SK-N-SH (cell line): ENCODE measurements around the gene RASSF9. TPM values are rescaled to one million over a fixed set of nuclear protein-coding genes. Genes with fewer than 3 reads are reported as not detected.

Source experiments
- CTCF ChIA-PET: fragments of 300-600, 350-600 bp; formaldehyde crosslinking; extraction: SDS; loops from one replicate; lab custom pipeline; 2021; lab: Yijun Ruan, JAX
- POLR2A ChIA-PET: fragments of 350-600 bp; sonication (Branson Sonifier 250); formaldehyde crosslinking; extraction: SDS; loops from one replicate; lab custom pipeline; 2020; ENCODE audit warnings: antibody characterized with exemption, inconsistent platforms; lab: Yijun Ruan, JAX
- DNase-seq: peaks from one replicate; pipeline ENCODE4 v3.0.0; 2012
- H2AFZ ChIP-seq: fragments of 200-600 bp; sonication (generic); 2 replicates; pipeline ENCODE4 v1.8.1; 2016; ENCODE audit warnings: antibody characterized with exemption, mild to moderate bottlenecking, low read depth
- H3F3A ChIP-seq: fragments of 200-600 bp; sonication (generic); replicated peaks from 2 replicates; pipeline ENCODE3; 2016; ENCODE audit warnings: antibody characterized with exemption, mild to moderate bottlenecking; ENCODE audit not compliant: insufficient read depth
- H3K27ac ChIP-seq, 2 experiments: fragments of 200-500 bp in 1 of 2; fragments of 200-600 bp in 1 of 2; sonication (Bioruptor generic) in 1 of 2; sonication (generic), shearing (Covaris generic) in 1 of 2; 2 replicates each; pipeline versions ENCODE4 v1.5.1 to v1.6.1; 2014 to 2016; ENCODE audit warnings: low read depth in 2 of 2, inconsistent platforms in 1 of 2, low read length in 1 of 2, mild to moderate bottlenecking in 1 of 2, mixed read lengths in 1 of 2
- H3K27me3 ChIP-seq: fragments of 200-600 bp; sonication (generic), shearing (Covaris generic); 2 replicates; pipeline ENCODE4 v1.6.1; 2016; ENCODE audit warnings: mixed run types; ENCODE audit not compliant: insufficient read depth
- H3K36me3 ChIP-seq, 2 experiments: fragments of 200-500 bp in 1 of 2; fragments of 200-600 bp in 1 of 2; sonication (Bioruptor generic) in 1 of 2; sonication (generic) in 1 of 2; replicated peaks in 1 of 2; 2 replicates each; pipeline versions ENCODE3 to v1.5.1; 2014 to 2016; ENCODE audit warnings: low read length in 1 of 2, mild to moderate bottlenecking in 1 of 2; ENCODE audit not compliant: insufficient read depth in 2 of 2, control insufficient read depth in 1 of 2
- H3K4me1 ChIP-seq, 2 experiments: fragments of 200-500 bp in 1 of 2; fragments of 200-600 bp in 1 of 2; sonication (Bioruptor generic) in 1 of 2; sonication (generic), shearing (Covaris generic) in 1 of 2; 2 replicates each; pipeline versions ENCODE4 v1.5.1 to v1.6.1; 2014 to 2016; ENCODE audit warnings: low read depth in 1 of 2, low read length in 1 of 2, mixed run types in 1 of 2; ENCODE audit not compliant: insufficient read depth in 2 of 2, control insufficient read depth in 1 of 2
- H3K4me2 ChIP-seq: fragments of 200-600 bp; sonication (generic), shearing (Covaris generic); 2 replicates; pipeline ENCODE4 v1.6.1; 2017; ENCODE audit warnings: mixed run types
- H3K4me3 ChIP-seq, 2 experiments: fragments of 200-500 bp in 1 of 2; fragments of 200-600 bp in 1 of 2; sonication (Bioruptor generic) in 1 of 2; sonication (generic), shearing (Covaris generic) in 1 of 2; 2 replicates each; pipeline versions ENCODE4 v1.5.1 to v1.8.1; 2014 to 2016; ENCODE audit warnings: low read depth in 2 of 2, inconsistent platforms in 1 of 2, low read length in 1 of 2, mild to moderate bottlenecking in 1 of 2, mixed read lengths in 1 of 2, moderate library complexity in 1 of 2
- H3K79me2 ChIP-seq: fragments of 200-600 bp; sonication (generic); 2 replicates; pipeline ENCODE4 v1.8.1; 2017; ENCODE audit warnings: mild to moderate bottlenecking; ENCODE audit not compliant: insufficient read depth
- H3K9ac ChIP-seq: fragments of 200-600 bp; sonication (generic); 2 replicates; pipeline ENCODE4 v1.6.1; 2017; ENCODE audit warnings: mixed run types
- H3K9me2 ChIP-seq: fragments of 200-600 bp; sonication (generic); 2 replicates; pipeline ENCODE4 v1.6.1; 2017; ENCODE audit warnings: mixed run types
- H3K9me3 ChIP-seq: fragments of 200-600 bp; sonication (generic); 2 replicates; pipeline ENCODE4 v1.6.1; 2017; ENCODE audit warnings: mixed run types, mild to moderate bottlenecking, moderate library complexity
- H4K20me1 ChIP-seq: fragments of 200-600 bp; sonication (generic); 2 replicates; pipeline ENCODE4 v1.6.1; 2017; ENCODE audit warnings: mild to moderate bottlenecking, mixed run types; ENCODE audit not compliant: insufficient read depth
- ELF1 ChIP-seq: IDR thresholded peaks from 2 replicates; pipeline ENCODE4 v1.4.0; 2012
- FOSL2 ChIP-seq: IDR thresholded peaks from 2 replicates; pipeline ENCODE4 v1.4.0; 2012; ENCODE audit warnings: low read depth, mild to moderate bottlenecking, moderate library complexity, borderline replicate concordance
- GABPA ChIP-seq: IDR thresholded peaks from 2 replicates; pipeline ENCODE4 v1.4.0; 2012; ENCODE audit warnings: low read depth, mild to moderate bottlenecking
- GATA2 ChIP-seq: sonication (generic); formaldehyde crosslinking; IDR thresholded peaks from 2 replicates; pipeline ENCODE4 v1.5.0; 2020; ENCODE audit warnings: mild to moderate bottlenecking, missing genetic modification reagents
- MAX ChIP-seq: IDR thresholded peaks from 2 replicates; pipeline ENCODE4 v1.4.0; 2012; ENCODE audit warnings: low read depth
- MEF2A ChIP-seq: IDR thresholded peaks from 2 replicates; pipeline ENCODE4 v1.4.0; 2012; ENCODE audit warnings: low read depth, borderline replicate concordance
- MXI1 ChIP-seq: IDR thresholded peaks from 2 replicates; pipeline ENCODE4 v1.6.1; 2012; ENCODE audit warnings: mild to moderate bottlenecking, low read depth, low read length, improper control_type of control experiment
- NFIC ChIP-seq: IDR thresholded peaks from 2 replicates; pipeline ENCODE4 v1.4.0; 2012; ENCODE audit warnings: borderline replicate concordance
- POLR2AphosphoS5 ChIP-seq: IDR thresholded peaks from 2 replicates; pipeline ENCODE4 v1.6.1; 2012; ENCODE audit warnings: low read depth, low read length
- RCOR1 ChIP-seq: fragments of 150-350 bp; IDR thresholded peaks from 2 replicates; pipeline ENCODE4 v1.6.1; 2017; ENCODE audit warnings: antibody characterized with exemption, low read length
- RFX5 ChIP-seq: IDR thresholded peaks from 2 replicates; pipeline ENCODE4 v1.6.1; 2012; ENCODE audit warnings: mild to moderate bottlenecking, improper control_type of control experiment, low read length
- SIN3A ChIP-seq: IDR thresholded peaks from 2 replicates; pipeline ENCODE4 v1.6.1; 2012; ENCODE audit warnings: low read depth, mild to moderate bottlenecking, low read length, moderate library complexity, borderline replicate concordance
- SMC3 ChIP-seq: IDR thresholded peaks from 2 replicates; pipeline ENCODE4 v1.6.1; 2012; ENCODE audit warnings: low read depth, low read length, improper control_type of control experiment
- TCF12 ChIP-seq: IDR thresholded peaks from 2 replicates; pipeline ENCODE4 v1.4.0; 2012
- TEAD4 ChIP-seq: IDR thresholded peaks from 2 replicates; pipeline ENCODE4 v1.4.0; 2012; ENCODE audit warnings: mild to moderate bottlenecking, borderline replicate concordance; ENCODE audit not compliant: insufficient read depth
- YY1 ChIP-seq: IDR thresholded peaks from 2 replicates; pipeline ENCODE4 v1.4.0; 2012; ENCODE audit warnings: low read depth, mild to moderate bottlenecking
- polyA plus RNA-seq, 3 experiments: library from polyadenylated mRNA; depleted of rRNA; stranded (reverse); fragments of >200 nt; gene quantifications; 2 replicates each; pipeline ENCODE4 v1.2.3, GENCODE V29; 2012
- TF ChIP-seq, protein P1 (sequence below): IDR thresholded peaks from 2 replicates; pipeline ENCODE4 v1.4.0; 2012; ENCODE audit warnings: low read depth, borderline replicate concordance
- TF ChIP-seq, protein P2 (sequence below): IDR thresholded peaks from 2 replicates; pipeline ENCODE4 v1.4.0; 2012; ENCODE audit warnings: low read depth, borderline replicate concordance
- TF ChIP-seq, protein P3 (sequence below): IDR thresholded peaks from 2 replicates; pipeline ENCODE4; 2012

RASSF9 gene
- polyA plus RNA-seq, 1 of the 3 experiments (the other 2 are of a cell fraction) = 0.21 TPM

DNA sequence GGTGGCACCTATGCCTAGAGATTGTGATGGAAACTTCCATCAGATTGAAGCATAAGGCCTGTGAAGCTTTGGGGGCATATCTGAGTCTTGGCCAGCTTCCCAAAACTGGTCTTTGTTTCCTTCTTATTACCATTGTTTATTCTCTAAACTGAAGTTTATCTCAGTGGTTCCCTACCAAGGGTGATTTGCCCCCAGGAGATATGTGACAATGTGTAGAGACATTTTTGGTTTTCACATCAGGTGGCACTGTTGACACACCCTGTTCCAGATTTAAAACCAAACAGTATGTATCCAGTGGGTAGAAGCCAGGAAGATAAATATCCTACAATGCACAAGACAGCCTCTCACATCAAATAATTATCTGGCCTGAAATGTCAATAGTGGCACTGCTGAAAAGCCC is 22.1 kb downstream of the RASSF9 start:
- H3K9me3 ChIP-seq = no peaks in the 10 kb centered on the region
- TF ChIP-seq RFX5 (no peak), MAX (no peak), FOSL2 (no peak), MEF2A (no peak), RCOR1 (no peak)
- ChIA-PET POLR2A (no interaction called here), CTCF (interaction anchor here (1.2 kb wide), 1 partner anchor 53 kb away, joined by 4 read pairs; no protein-coding TSS in a partner anchor)
- H3K4me2 ChIP-seq = no peak overlapping the region
- H2AFZ ChIP-seq = no peak overlapping the region
- H3K4me1 ChIP-seq = no peaks in the 10 kb centered on the region
- H3K79me2 ChIP-seq = no peaks in the 10 kb centered on the region
- DNase-seq = no peak
- H3K27me3 ChIP-seq = no peaks in the 10 kb centered on the region
- no peak overlapping the region for H3K9ac ChIP-seq
- no peaks in the 10 kb centered on the region for H3F3A ChIP-seq
- no peak overlapping the region for H3K27ac ChIP-seq
- H3K9me2 ChIP-seq = no peaks in the 10 kb centered on the region
- no peak overlapping the region for H3K4me3 ChIP-seq
- H3K36me3 ChIP-seq = no peaks in the 10 kb centered on the region
- H4K20me1 ChIP-seq = no peaks in the 10 kb centered on the region

GRCh38 chr12:85809500-85809899 is 26.7 kb downstream of the RASSF9 start:
- H3K9me2 ChIP-seq = no peaks in the 10 kb centered on the region
- no peaks in the 10 kb centered on the region for H3K27me3 ChIP-seq

DNA sequence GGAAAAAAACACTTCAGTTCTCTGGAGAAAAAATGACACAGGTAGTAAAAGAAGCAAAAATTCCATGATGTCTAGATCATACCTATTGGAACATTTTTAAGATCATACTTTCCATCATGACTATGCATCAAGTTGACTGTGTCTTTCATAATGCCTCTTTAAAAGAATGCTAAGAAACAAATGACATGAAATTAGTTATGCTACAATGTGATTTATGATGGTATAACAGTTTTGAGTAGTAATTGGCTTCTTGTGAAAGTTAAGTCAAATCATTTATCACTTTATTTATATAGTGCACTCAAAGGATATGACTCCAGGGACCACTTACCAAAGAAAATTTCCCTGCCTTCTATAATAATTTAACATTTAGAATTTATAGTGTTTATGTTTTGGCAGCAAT is 28.5 kb downstream of the RASSF9 start:
- H3K9me3 ChIP-seq = no peaks in the 10 kb centered on the region
- no peaks in the 10 kb centered on the region for H3F3A ChIP-seq
- H3K4me2 ChIP-seq = no peak overlapping the region
- H3K9me2 ChIP-seq = no peaks in the 10 kb centered on the region
- no peak for TF ChIP-seq SIN3A
- TF ChIP-seq SMC3 = no peak
- no peak for TF ChIP-seq TEAD4
- TF ChIP-seq, protein P1, sequence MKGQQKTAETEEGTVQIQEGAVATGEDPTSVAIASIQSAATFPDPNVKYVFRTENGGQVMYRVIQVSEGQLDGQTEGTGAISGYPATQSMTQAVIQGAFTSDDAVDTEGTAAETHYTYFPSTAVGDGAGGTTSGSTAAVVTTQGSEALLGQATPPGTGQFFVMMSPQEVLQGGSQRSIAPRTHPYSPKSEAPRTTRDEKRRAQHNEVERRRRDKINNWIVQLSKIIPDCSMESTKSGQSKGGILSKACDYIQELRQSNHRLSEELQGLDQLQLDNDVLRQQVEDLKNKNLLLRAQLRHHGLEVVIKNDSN = no peak
- TF ChIP-seq, protein P2, sequence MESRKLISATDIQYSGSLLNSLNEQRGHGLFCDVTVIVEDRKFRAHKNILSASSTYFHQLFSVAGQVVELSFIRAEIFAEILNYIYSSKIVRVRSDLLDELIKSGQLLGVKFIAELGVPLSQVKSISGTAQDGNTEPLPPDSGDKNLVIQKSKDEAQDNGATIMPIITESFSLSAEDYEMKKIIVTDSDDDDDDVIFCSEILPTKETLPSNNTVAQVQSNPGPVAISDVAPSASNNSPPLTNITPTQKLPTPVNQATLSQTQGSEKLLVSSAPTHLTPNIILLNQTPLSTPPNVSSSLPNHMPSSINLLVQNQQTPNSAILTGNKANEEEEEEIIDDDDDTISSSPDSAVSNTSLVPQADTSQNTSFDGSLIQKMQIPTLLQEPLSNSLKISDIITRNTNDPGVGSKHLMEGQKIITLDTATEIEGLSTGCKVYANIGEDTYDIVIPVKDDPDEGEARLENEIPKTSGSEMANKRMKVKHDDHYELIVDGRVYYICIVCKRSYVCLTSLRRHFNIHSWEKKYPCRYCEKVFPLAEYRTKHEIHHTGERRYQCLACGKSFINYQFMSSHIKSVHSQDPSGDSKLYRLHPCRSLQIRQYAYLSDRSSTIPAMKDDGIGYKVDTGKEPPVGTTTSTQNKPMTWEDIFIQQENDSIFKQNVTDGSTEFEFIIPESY = no peak
- no peak for TF ChIP-seq GATA2 (CRISPR knock-in tag)
- TF ChIP-seq NFIC = no peak
- H2AFZ ChIP-seq = no peak overlapping the region
- H3K9ac ChIP-seq = no peak overlapping the region
- DNase-seq = no peak
- ChIA-PET CTCF (no interaction called here), POLR2A (no interaction called here)
- H3K79me2 ChIP-seq = no peaks in the 10 kb centered on the region
- H3K27ac ChIP-seq = no peak overlapping the region
- H3K36me3 ChIP-seq = no peaks in the 10 kb centered on the region
- no peak overlapping the region for H3K4me3 ChIP-seq
- H3K4me1 ChIP-seq = peaks cover 0 to 9% of the 10 kb centered on the region in 2 experiments; a peak in 1 of 4 replicates
- no peaks in the 10 kb centered on the region for H4K20me1 ChIP-seq
- H3K27me3 ChIP-seq = no peaks in the 10 kb centered on the region

More at GRCh38 chr12:85809500-85809899, 26.7 kb downstream of the RASSF9 start:
- Histone ChIP-seq H3K79me2 (no peaks in the 10 kb centered on the region), H3K9ac (no peak overlapping the region), H3K9me3 (no peaks in the 10 kb centered on the region), H2AFZ (no peak overlapping the region), H4K20me1 (no peaks in the 10 kb centered on the region), H3K27ac (no peak overlapping the region), H3K36me3 (no peaks in the 10 kb centered on the region), H3K4me2 (no peak overlapping the region), H3F3A (no peaks in the 10 kb centered on the region), H3K4me1 (no peaks in the 10 kb centered on the region), H3K4me3 (no peak overlapping the region)
- POLR2A ChIA-PET = no interaction called here
- CTCF ChIA-PET = no interaction called here
- TF ChIP-seq TEAD4 = no peak
- no peak for TF ChIP-seq POLR2AphosphoS5
- no peak for TF ChIP-seq TCF12
- TF ChIP-seq GABPA = no peak
- no peak for TF ChIP-seq ELF1
- TF ChIP-seq NFIC = no peak
- no peak for TF ChIP-seq MXI1
- TF ChIP-seq, protein P3, sequence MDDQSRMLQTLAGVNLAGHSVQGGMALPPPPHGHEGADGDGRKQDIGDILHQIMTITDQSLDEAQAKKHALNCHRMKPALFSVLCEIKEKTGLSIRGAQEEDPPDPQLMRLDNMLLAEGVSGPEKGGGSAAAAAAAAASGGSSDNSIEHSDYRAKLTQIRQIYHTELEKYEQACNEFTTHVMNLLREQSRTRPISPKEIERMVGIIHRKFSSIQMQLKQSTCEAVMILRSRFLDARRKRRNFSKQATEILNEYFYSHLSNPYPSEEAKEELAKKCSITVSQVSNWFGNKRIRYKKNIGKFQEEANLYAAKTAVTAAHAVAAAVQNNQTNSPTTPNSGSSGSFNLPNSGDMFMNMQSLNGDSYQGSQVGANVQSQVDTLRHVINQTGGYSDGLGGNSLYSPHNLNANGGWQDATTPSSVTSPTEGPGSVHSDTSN = no peak
- TF ChIP-seq, protein P1 = no peak
- no peak for TF ChIP-seq YY1
- DNase-seq = no peak
